Prostate gland (tissue), 2 donors: ENCODE measurements around the gene EPAS1. TPM values are rescaled to one million over a fixed set of nuclear protein-coding genes. Genes with fewer than 3 reads are reported as not detected.

ENCODE experiments used
- DNase-seq: peaks from one replicate; pipeline ENCODE4 v3.0.0-alpha.2; 2019; ENCODE audit warnings: low spot score
- H3K27ac ChIP-seq, 2 donors: fragments of 200-600 bp; sonication (generic); 2 replicates each; pipeline ENCODE4 v1.5.1; 2017 to 2019
- H3K27me3 ChIP-seq: fragments of 200-600 bp; sonication (generic); replicated peaks from 2 replicates; pipeline ENCODE4 v1.5.1; 2019; ENCODE audit not compliant: insufficient read depth
- H3K36me3 ChIP-seq, 2 donors: fragments of 200-600 bp; sonication (generic); 1 replicate in 1 of 2; 2 replicates in 1 of 2; pipeline versions ENCODE4 v1.5.1 to v1.8.1; 2017 to 2019
- H3K4me1 ChIP-seq: fragments of 200-600 bp; sonication (generic); replicated peaks from 2 replicates; pipeline ENCODE4 v1.5.1; 2019
- H3K4me3 ChIP-seq, 2 donors: fragments of 200-600 bp; sonication (generic); 2 replicates each; pipeline ENCODE4 v1.5.1; 2017 to 2019
- H3K9me3 ChIP-seq: fragments of 200-600 bp; sonication (generic); 2 replicates; pipeline ENCODE4 v1.5.1; 2017
- CTCF ChIP-seq, 4 experiments: fragments of 200-600 bp in 2 of 4; fragments of 450-650 bp in 2 of 4; sonication (generic) in 2 of 4; IDR thresholded peaks; 1 replicate in 3 of 4; 2 replicates in 1 of 4; pipeline ENCODE4 v1.5.1; 2016 to 2019; ENCODE audit warnings: antibody characterized with exemption in 4 of 4, mild to moderate bottlenecking in 2 of 4, moderate library complexity in 2 of 4
- POLR2A ChIP-seq: fragments of 450-650 bp; IDR thresholded peaks from one replicate; pipeline ENCODE4 v1.6.1; 2016; ENCODE audit warnings: antibody characterized with exemption, mild to moderate bottlenecking
- POLR2AphosphoS5 ChIP-seq: sonication (generic); formaldehyde crosslinking; IDR thresholded peaks from one replicate; pipeline ENCODE4 v1.6.1; 2017; ENCODE audit warnings: antibody characterized with exemption
- whole genome bisulfite sequencing: methylation state at CpG from one replicate; pipeline ENCODE4 v1.1.5; 2018; 5-methylcytosine and 5-hydroxymethylcytosine counted together
- intact Hi-C: fragments of 100-400 bp; cut with DNase I; formaldehyde crosslinking; loops from one replicate; pipeline ENCODE4 v1.14.2; 2022
- total RNA-seq, 2 donors: library from RNA; depleted of rRNA; stranded (reverse); fragments of >200 nt; gene quantifications; one replicate each; pipeline ENCODE4 v1.1.0, GENCODE V29; 2016

Gene EPAS1
- total RNA-seq, 2 donors from 2014 or later: 109 to 356 TPM

GRCh38 chr2:46273225-46273863 lies 23.9 kb upstream of the EPAS1 start:
- Histone ChIP-seq H3K4me3 (no peak overlapping the region), H3K9me3 (no peaks in the 10 kb centered on the region), H3K27ac (no peak overlapping the region), H3K36me3 (no peaks in the 10 kb centered on the region), H3K27me3 (no peaks in the 10 kb centered on the region), H3K4me1 (no peaks in the 10 kb centered on the region)
- no peak for DNase-seq
- intact Hi-C loops: no loop called here
- WGBS: 62% methylated on average over 7 of the region's 7 CpGs
- TF ChIP-seq POLR2A (no peak), CTCF (IDR thresholded peaks at IDR 0.05) (no peak)

- H3K27me3 ChIP-seq: no peaks in the 10 kb centered on the region
- H3K9me3 ChIP-seq: no peaks in the 10 kb centered on the region
- TF ChIP-seq POLR2A (no peak), CTCF (IDR thresholded peaks at IDR 0.05) (no peak), POLR2AphosphoS5 (no peak)
- H3K4me3 ChIP-seq: no peak overlapping the region
- no peaks in the 10 kb centered on the region for H3K36me3 ChIP-seq
- WGBS: 61% methylated on average over 5 of the region's 5 CpGs
- H3K27ac ChIP-seq: no peak overlapping the region
- no peaks in the 10 kb centered on the region for H3K4me1 ChIP-seq
- intact Hi-C loops: no loop called here
- DNase-seq: no peak
These were observed 23.3 kb upstream of the EPAS1 start for GRCh38 chr2:46273919-46274318.

GRCh38 chr2:46274586-46274985 lies 22.6 kb upstream of the EPAS1 start:
- no peak for DNase-seq
- H3K4me1 ChIP-seq: no peaks in the 10 kb centered on the region
- H3K9me3 ChIP-seq: no peaks in the 10 kb centered on the region
- no peak overlapping the region for H3K27ac ChIP-seq
- WGBS: 92% methylated on average over 4 of the region's 4 CpGs
- intact Hi-C loops: no loop called here
- no peaks in the 10 kb centered on the region for H3K27me3 ChIP-seq
- no peak overlapping the region for H3K4me3 ChIP-seq
- H3K36me3 ChIP-seq: no peaks in the 10 kb centered on the region
- TF ChIP-seq POLR2A (no peak), CTCF (IDR thresholded peaks at IDR 0.05) (no peak)

- no peaks in the 10 kb centered on the region for H3K27me3 ChIP-seq
- intact Hi-C loops: no loop called here
- H3K4me3 ChIP-seq: no peak overlapping the region
- H3K36me3 ChIP-seq: no peaks in the 10 kb centered on the region
- WGBS: 60% methylated on average over 20 of the region's 20 CpGs
- no peaks in the 10 kb centered on the region for H3K4me1 ChIP-seq
- peak overlapping the region in 1 of 2 donors; percentile 22 for H3K27ac ChIP-seq
- no peak for TF ChIP-seq POLR2A
- TF ChIP-seq POLR2AphosphoS5: no peak
- TF ChIP-seq CTCF (IDR thresholded peaks at IDR 0.05): no peak
- no peaks in the 10 kb centered on the region for H3K9me3 ChIP-seq
- DNase-seq: no peak
These were observed 21.2 kb upstream of the EPAS1 start for GRCh38 chr2:46275995-46276394.

GRCh38 chr2:46276642-46277041 lies 20.6 kb upstream of the EPAS1 start:
- H3K9me3 ChIP-seq: no peaks in the 10 kb centered on the region
- 72% methylated on average over 2 of the region's 2 CpGs for WGBS
- TF ChIP-seq POLR2A (no peak), CTCF (IDR thresholded peaks at IDR 0.05) (no peak)
- H3K27ac ChIP-seq: no peak overlapping the region
- H3K36me3 ChIP-seq: no peaks in the 10 kb centered on the region
- intact Hi-C loops: no loop called here
- no peak overlapping the region for H3K4me3 ChIP-seq
- no peaks in the 10 kb centered on the region for H3K4me1 ChIP-seq
- DNase-seq: no peak
- no peaks in the 10 kb centered on the region for H3K27me3 ChIP-seq
